Measurements from ENCODE around the gene POLR3B.

GRCh38 chr12:106431839-106432411, 74.4 kb downstream of the POLR3B start:
- TF ChIP-seq REST (IDR thresholded peaks at IDR 0.05; ENCODE audit: low read depth) (no peak), TAF1 (IDR thresholded peaks at IDR 0.05; ENCODE audit: low read depth) (no peak), RAD21 (IDR thresholded peaks at IDR 0.05; ENCODE audit: low read depth) (no peak), MAX (IDR thresholded peaks at IDR 0.05) (no peak), FOXM1 (IDR thresholded peaks at IDR 0.05; ENCODE audit: borderline replicate concordance, low read depth) (no peak), TCF12 (IDR thresholded peaks at IDR 0.05; ENCODE audit: low read depth) (no peak)
